Measurements from ENCODE around the gene TWF2.

DNA sequence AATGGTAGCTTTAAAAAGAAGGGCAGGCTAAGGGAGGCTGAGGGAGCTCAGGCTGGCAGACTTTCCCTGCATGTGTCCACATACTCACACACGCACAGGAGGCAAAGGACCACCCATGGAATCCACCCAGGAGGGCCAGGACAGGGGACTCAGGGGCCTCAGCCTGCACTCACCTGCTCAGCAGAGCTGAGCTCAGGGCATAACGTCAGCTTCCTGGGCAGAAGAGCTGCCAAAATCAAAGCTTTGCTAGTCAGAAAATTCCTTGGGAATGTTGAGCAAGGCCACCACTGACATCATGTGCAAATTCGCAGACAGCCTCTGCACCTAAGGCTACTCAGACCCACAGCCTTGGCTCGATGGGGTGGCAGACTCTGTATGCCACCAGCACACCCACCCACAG, 57.4 kb downstream of the TWF2 start:
- no peak for TF ChIP-seq TCF12 (IDR thresholded peaks at IDR 0.05; ENCODE audit: low read depth)
- TF ChIP-seq FOXM1 (IDR thresholded peaks at IDR 0.05; ENCODE audit: borderline replicate concordance, low read depth) = no peak
- no peak for TF ChIP-seq RAD21 (IDR thresholded peaks at IDR 0.05; ENCODE audit: low read depth)
- TF ChIP-seq EP300 (IDR thresholded peaks at IDR 0.05; ENCODE audit: borderline replicate concordance) = no peak
- no peak for TF ChIP-seq NFIC (IDR thresholded peaks at IDR 0.05)
- TF ChIP-seq TAF1 (IDR thresholded peaks at IDR 0.05; ENCODE audit: low read depth) = no peak
- no peak for TF ChIP-seq YY1 (IDR thresholded peaks at IDR 0.05; ENCODE audit: low read depth)
